Panc1 (cell line): ENCODE data around the gene GRK7. TPM values are rescaled to one million over a fixed set of nuclear protein-coding genes. Genes with fewer than 3 reads are reported as not detected.

Source experiments
- ATAC-seq: fragments of 200-7000 bp; cut with Tn5 transposase; 2 replicates; pipeline ENCODE4 v1.9.1; 2020; ENCODE audit warnings: mild to moderate bottlenecking, moderate library complexity
- BruUV-seq: library from RNA; stranded (reverse); fragments of 400-500 nt; replicated peaks from 2 replicates; lab custom pipeline; 2021; lab: Mats Ljungman, UMichigan
- CTCF ChIA-PET: fragments of 300-600 bp; sonication (Branson Sonifier 250); formaldehyde crosslinking; loops from one replicate; lab custom pipeline; 2022; ENCODE audit warnings: antibody characterized with exemption; lab: Charles Lee
- POLR2A ChIA-PET: fragments of 300-600 bp; sonication (Branson Sonifier 250); formaldehyde crosslinking; loops from one replicate; lab custom pipeline; 2022; ENCODE audit warnings: antibody characterized with exemption; lab: Charles Lee
- DNase-seq: peaks from one replicate; pipeline ENCODE4 v3.0.0-alpha.2; 2010; ENCODE audit warnings: low read depth, low spot score
- H3K27ac ChIP-seq: 2 replicates; pipeline ENCODE4 v1.5.1; 2011; ENCODE audit warnings: mild to moderate bottlenecking, low read length, inconsistent platforms
- H3K27me3 ChIP-seq: fragments of 200-500 bp; sonication (Bioruptor generic); 2 replicates; pipeline ENCODE4 v1.6.0; 2014; ENCODE audit warnings: low read length, inconsistent platforms; ENCODE audit not compliant: control insufficient read depth, insufficient read depth
- H3K36me3 ChIP-seq: fragments of 200-500 bp; sonication (Bioruptor generic); 2 replicates; pipeline ENCODE4 v1.5.1; 2014; ENCODE audit warnings: inconsistent platforms, mild to moderate bottlenecking, low read length, moderate library complexity; ENCODE audit not compliant: control insufficient read depth, insufficient read depth
- H3K4me1 ChIP-seq: 2 replicates; pipeline ENCODE4 v1.5.1; 2011; ENCODE audit warnings: inconsistent platforms, mild to moderate bottlenecking, low read length, moderate library complexity; ENCODE audit not compliant: control insufficient read depth, insufficient read depth
- H3K4me3 ChIP-seq, 2 experiments: 2 replicates each; pipeline ENCODE4 v1.5.1; 2011 to 2012; ENCODE audit warnings: low read depth in 2 of 2, low read length in 2 of 2, mild to moderate bottlenecking in 2 of 2, inconsistent platforms in 1 of 2, moderate library complexity in 1 of 2
- H3K9me3 ChIP-seq: fragments of 200-500 bp; sonication (Bioruptor generic); 2 replicates; pipeline ENCODE4 v1.5.1; 2014; ENCODE audit warnings: low read depth, mild to moderate bottlenecking, inconsistent platforms, low read length, moderate library complexity; ENCODE audit not compliant: control insufficient read depth, insufficient read depth
- POLR2AphosphoS5 ChIP-seq: IDR thresholded peaks from 2 replicates; pipeline ENCODE4 v1.6.1; 2012; ENCODE audit warnings: mild to moderate bottlenecking, low read depth, low read length, moderate library complexity
- SIN3A ChIP-seq: IDR thresholded peaks from 2 replicates; pipeline ENCODE4 v1.6.1; 2012; ENCODE audit warnings: low read depth, mild to moderate bottlenecking, low read length, moderate library complexity, borderline replicate concordance; ENCODE audit not compliant: insufficient read depth
- TCF7L2 ChIP-seq: IDR thresholded peaks from 2 replicates; pipeline ENCODE4 v1.6.1; 2011; ENCODE audit warnings: mild to moderate bottlenecking, low read depth, low read length, inconsistent platforms
- in situ Hi-C: cut with HindIII; loops from 2 replicates; pipeline ENCODE4 v1.10.0; 2016; ENCODE audit warnings: low sequenced_read_pairs, low pct_unique_long_range_greater_than_20kb
- intact Hi-C: fragments of 100-400 bp; cut with micrococcal nuclease; formaldehyde crosslinking; loops from one replicate; pipeline ENCODE4 v1.10.0; 2022; ENCODE audit not compliant: unreplicated experiment
- total RNA-seq: library from RNA; stranded (reverse); gene quantifications from one replicate; pipeline ENCODE4 v1.2.1, GENCODE V29; 2021; ENCODE audit not compliant: unreplicated experiment
- TF ChIP-seq, protein P1 (sequence below), 2 experiments: IDR thresholded peaks; 2 replicates each; pipeline ENCODE4 v1.6.1; 2011 to 2012; ENCODE audit warnings: low read depth in 2 of 2, control low read depth in 1 of 2, low read length in 1 of 2, mild to moderate bottlenecking in 1 of 2, moderate library complexity in 1 of 2; ENCODE audit not compliant: insufficient read depth in 1 of 2
- TF ChIP-seq, protein P2 (sequence below): fragments of 450-650 bp; IDR thresholded peaks from 2 replicates; pipeline ENCODE4 v1.5.1; 2017; ENCODE audit warnings: mild to moderate bottlenecking

The GRK7 gene
- total RNA-seq, 1 experiment from 2014 or later: 0.10 TPM

DNA sequence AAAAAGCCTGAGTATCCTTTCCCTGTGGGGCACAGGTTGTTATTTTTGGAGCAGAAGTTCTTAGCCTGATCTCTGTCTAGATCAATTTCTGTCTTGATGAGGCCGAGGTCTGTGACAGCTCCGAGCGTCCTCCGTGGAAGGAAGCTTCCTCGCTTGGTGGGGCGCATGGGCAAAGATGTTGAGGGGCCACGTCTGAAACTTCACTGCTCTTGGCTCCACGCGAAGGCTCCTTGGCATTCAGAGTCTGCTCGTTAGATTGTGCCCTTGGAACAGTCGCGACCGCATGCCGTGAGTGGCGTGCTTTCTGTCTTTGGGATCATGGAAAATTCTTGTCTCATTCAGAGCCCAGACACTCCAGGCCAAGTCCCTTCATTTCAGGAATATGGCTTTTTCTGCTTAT, 13.7 kb downstream of the GRK7 start:
- in situ Hi-C loops: no loop called here
- DNase-seq (no peak), ATAC-seq (peak; percentile 22; the same call in 1 of the 2 replicates)
- no peak for TF ChIP-seq SIN3A
- TF ChIP-seq, protein P1, sequence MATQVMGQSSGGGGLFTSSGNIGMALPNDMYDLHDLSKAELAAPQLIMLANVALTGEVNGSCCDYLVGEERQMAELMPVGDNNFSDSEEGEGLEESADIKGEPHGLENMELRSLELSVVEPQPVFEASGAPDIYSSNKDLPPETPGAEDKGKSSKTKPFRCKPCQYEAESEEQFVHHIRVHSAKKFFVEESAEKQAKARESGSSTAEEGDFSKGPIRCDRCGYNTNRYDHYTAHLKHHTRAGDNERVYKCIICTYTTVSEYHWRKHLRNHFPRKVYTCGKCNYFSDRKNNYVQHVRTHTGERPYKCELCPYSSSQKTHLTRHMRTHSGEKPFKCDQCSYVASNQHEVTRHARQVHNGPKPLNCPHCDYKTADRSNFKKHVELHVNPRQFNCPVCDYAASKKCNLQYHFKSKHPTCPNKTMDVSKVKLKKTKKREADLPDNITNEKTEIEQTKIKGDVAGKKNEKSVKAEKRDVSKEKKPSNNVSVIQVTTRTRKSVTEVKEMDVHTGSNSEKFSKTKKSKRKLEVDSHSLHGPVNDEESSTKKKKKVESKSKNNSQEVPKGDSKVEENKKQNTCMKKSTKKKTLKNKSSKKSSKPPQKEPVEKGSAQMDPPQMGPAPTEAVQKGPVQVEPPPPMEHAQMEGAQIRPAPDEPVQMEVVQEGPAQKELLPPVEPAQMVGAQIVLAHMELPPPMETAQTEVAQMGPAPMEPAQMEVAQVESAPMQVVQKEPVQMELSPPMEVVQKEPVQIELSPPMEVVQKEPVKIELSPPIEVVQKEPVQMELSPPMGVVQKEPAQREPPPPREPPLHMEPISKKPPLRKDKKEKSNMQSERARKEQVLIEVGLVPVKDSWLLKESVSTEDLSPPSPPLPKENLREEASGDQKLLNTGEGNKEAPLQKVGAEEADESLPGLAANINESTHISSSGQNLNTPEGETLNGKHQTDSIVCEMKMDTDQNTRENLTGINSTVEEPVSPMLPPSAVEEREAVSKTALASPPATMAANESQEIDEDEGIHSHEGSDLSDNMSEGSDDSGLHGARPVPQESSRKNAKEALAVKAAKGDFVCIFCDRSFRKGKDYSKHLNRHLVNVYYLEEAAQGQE (IDR thresholded peaks at IDR 0.05; ENCODE audit: insufficient read depth in 1 of 2, low read depth in 2 of 2, low read length in 1 of 2): no peak
- TF ChIP-seq, protein P2, sequence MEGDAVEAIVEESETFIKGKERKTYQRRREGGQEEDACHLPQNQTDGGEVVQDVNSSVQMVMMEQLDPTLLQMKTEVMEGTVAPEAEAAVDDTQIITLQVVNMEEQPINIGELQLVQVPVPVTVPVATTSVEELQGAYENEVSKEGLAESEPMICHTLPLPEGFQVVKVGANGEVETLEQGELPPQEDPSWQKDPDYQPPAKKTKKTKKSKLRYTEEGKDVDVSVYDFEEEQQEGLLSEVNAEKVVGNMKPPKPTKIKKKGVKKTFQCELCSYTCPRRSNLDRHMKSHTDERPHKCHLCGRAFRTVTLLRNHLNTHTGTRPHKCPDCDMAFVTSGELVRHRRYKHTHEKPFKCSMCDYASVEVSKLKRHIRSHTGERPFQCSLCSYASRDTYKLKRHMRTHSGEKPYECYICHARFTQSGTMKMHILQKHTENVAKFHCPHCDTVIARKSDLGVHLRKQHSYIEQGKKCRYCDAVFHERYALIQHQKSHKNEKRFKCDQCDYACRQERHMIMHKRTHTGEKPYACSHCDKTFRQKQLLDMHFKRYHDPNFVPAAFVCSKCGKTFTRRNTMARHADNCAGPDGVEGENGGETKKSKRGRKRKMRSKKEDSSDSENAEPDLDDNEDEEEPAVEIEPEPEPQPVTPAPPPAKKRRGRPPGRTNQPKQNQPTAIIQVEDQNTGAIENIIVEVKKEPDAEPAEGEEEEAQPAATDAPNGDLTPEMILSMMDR: no peak
- no peak for TF ChIP-seq TCF7L2
- TF ChIP-seq POLR2AphosphoS5: no peak
- Histone ChIP-seq H3K27me3 (no peaks in the 10 kb centered on the region), H3K27ac (no peak overlapping the region), H3K9me3 (no peaks in the 10 kb centered on the region), H3K4me3 (no peak overlapping the region), H3K36me3 (no peaks in the 10 kb centered on the region), H3K4me1 (no peaks in the 10 kb centered on the region)
- intact Hi-C loops: no loop called here
- BruUV-seq: no TSS peak
- POLR2A ChIA-PET: no interaction called here
- CTCF ChIA-PET: no interaction called here

DNA sequence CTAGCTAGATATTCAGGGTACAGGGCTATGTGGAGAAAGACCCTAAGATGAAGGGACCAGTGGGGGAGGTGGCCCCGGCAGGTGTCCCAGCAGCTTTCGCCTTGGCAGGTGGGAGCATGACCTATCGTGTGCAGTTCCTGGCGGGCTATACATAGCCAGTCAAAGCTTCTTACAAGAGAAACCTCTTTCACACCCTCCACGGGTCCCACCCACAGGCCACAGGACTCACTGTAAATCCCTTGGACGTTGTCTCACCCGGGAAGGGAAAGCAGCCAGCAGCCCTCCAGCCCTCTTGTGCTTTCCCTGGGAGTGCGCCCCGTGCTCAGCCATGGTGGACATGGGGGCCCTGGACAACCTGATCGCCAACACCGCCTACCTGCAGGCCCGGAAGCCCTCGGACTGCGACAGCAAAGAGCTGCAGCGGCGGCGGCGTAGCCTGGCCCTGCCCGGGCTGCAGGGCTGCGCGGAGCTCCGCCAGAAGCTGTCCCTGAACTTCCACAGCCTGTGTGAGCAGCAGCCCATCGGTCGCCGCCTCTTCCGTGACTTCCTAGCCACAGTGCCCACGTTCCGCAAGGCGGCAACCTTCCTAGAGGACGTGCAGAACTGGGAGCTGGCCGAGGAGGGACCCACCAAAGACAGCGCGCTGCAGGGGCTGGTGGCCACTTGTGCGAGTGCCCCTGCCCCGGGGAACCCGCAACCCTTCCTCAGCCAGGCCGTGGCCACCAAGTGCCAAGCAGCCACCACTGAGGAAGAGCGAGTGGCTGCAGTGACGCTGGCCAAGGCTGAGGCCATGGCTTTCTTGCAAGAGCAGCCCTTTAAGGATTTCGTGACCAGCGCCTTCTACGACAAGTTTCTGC, 15.0 kb downstream of the GRK7 start:
- in situ Hi-C loops: no loop called here
- no peak for DNase-seq
- Histone ChIP-seq H3K9me3 (no peaks in the 10 kb centered on the region), H3K4me3 (no peak overlapping the region), H3K4me1 (no peaks in the 10 kb centered on the region), H3K27me3 (no peaks in the 10 kb centered on the region), H3K27ac (no peak overlapping the region), H3K36me3 (no peaks in the 10 kb centered on the region)
- ChIA-PET POLR2A (interaction anchor here (0.6 kb wide), 1 partner anchor 60 kb away, joined by 10 read pairs; no protein-coding TSS in a partner anchor), CTCF (no interaction called here)
- intact Hi-C loops: no loop called here
- no TSS peak for BruUV-seq
- TF ChIP-seq SIN3A: no peak
- TF ChIP-seq, protein P1 (IDR thresholded peaks at IDR 0.05; ENCODE audit: insufficient read depth in 1 of 2, low read depth in 2 of 2, low read length in 1 of 2): no peak
- TF ChIP-seq POLR2AphosphoS5: no peak
- TF ChIP-seq, protein P2: no peak
- TF ChIP-seq TCF7L2: no peak
- peak; percentile 43; the same call in 1 of the 2 replicates for ATAC-seq
